Measurements from ENCODE around the gene ABLIM3.

DNA sequence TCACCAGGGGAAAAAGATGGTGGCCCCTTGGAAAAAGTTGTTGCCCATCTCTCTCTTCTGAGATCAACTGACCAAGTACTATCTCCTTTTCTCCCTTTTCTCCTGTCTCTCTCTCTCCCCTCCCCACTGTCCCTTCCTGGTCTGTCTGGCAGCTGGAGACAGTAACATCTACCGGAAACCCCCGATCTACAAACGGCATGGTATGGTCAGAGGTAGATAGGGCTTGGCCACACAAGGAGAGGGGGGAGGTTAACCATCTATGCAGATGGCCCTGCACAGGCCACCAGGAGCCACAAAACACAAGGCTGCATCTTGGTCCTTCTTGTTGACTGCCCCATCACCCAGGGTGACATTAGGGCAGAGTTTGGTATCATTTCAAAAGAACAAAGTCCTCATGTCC is 101.0 kb downstream of the ABLIM3 start:
- TF ChIP-seq, protein P1, sequence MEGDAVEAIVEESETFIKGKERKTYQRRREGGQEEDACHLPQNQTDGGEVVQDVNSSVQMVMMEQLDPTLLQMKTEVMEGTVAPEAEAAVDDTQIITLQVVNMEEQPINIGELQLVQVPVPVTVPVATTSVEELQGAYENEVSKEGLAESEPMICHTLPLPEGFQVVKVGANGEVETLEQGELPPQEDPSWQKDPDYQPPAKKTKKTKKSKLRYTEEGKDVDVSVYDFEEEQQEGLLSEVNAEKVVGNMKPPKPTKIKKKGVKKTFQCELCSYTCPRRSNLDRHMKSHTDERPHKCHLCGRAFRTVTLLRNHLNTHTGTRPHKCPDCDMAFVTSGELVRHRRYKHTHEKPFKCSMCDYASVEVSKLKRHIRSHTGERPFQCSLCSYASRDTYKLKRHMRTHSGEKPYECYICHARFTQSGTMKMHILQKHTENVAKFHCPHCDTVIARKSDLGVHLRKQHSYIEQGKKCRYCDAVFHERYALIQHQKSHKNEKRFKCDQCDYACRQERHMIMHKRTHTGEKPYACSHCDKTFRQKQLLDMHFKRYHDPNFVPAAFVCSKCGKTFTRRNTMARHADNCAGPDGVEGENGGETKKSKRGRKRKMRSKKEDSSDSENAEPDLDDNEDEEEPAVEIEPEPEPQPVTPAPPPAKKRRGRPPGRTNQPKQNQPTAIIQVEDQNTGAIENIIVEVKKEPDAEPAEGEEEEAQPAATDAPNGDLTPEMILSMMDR (IDR thresholded peaks at IDR 0.05): no peak
- TF ChIP-seq POLR2AphosphoS5 (IDR thresholded peaks at IDR 0.05; ENCODE audit: low read depth, low read length) (no peak), TCF7L2 (IDR thresholded peaks at IDR 0.05; ENCODE audit: low read depth, low read length) (no peak)
- TF ChIP-seq, protein P2, sequence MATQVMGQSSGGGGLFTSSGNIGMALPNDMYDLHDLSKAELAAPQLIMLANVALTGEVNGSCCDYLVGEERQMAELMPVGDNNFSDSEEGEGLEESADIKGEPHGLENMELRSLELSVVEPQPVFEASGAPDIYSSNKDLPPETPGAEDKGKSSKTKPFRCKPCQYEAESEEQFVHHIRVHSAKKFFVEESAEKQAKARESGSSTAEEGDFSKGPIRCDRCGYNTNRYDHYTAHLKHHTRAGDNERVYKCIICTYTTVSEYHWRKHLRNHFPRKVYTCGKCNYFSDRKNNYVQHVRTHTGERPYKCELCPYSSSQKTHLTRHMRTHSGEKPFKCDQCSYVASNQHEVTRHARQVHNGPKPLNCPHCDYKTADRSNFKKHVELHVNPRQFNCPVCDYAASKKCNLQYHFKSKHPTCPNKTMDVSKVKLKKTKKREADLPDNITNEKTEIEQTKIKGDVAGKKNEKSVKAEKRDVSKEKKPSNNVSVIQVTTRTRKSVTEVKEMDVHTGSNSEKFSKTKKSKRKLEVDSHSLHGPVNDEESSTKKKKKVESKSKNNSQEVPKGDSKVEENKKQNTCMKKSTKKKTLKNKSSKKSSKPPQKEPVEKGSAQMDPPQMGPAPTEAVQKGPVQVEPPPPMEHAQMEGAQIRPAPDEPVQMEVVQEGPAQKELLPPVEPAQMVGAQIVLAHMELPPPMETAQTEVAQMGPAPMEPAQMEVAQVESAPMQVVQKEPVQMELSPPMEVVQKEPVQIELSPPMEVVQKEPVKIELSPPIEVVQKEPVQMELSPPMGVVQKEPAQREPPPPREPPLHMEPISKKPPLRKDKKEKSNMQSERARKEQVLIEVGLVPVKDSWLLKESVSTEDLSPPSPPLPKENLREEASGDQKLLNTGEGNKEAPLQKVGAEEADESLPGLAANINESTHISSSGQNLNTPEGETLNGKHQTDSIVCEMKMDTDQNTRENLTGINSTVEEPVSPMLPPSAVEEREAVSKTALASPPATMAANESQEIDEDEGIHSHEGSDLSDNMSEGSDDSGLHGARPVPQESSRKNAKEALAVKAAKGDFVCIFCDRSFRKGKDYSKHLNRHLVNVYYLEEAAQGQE (IDR thresholded peaks at IDR 0.05; ENCODE audit: insufficient read depth in 1 of 2, low read depth in 2 of 2, low read length in 1 of 2): no peak

Data from Panc1 (cell line).